Fibroblast of skin of right biceps (primary cell): Measurements from ENCODE around the gene FAM98B.
"Not testable (repeated sequence)": the region's sequence is repeated elsewhere in the genome, so short reads cannot be mapped to it uniquely, and the experiment has no call there.

Experiments
- DNase-seq: peaks from one replicate; pipeline ENCODE4 v3.0.0-alpha.2; 2013

The FAM98B gene

DNA sequence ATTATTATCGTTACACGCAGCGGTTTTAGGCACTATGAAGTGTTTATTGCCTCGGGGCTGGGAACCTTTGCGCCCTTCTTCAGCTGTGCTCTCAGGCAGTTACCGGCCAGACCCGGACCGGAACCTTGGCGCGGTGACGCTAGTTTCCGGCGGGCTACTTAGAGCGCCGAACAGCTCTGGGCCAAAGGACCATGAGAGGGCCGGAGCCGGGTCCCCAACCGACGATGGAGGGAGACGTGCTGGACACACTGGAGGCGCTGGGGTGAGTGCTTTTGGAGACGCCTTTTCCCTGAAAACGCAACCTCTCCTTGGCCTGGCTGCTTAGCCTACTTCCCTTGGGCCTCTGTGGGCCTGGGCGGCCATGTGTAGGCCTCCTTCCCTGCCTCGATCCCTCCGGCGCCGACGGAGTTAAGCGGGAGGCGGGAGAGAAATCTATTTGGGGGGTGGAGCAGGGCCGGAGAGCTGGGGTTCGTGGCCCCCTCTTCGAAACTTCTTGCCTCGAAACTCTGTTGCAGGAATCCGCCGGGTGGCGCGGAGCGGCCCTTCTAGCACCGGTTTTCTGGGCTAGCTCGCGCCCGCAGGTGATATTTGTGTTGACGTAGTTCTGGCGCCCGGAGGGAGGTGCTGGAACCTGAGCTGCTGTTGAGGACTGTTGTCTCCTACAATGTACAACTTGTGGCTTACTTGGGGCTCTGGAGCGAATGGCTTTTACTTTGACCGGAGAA, at the start of gene FAM98B:
FAM98B (plus strand) TSS at position 157 of the 725 bp plus-strand sequence; CDS start at position 192, 35 bp downstream.
- peak; percentile 89 for DNase-seq

DNA sequence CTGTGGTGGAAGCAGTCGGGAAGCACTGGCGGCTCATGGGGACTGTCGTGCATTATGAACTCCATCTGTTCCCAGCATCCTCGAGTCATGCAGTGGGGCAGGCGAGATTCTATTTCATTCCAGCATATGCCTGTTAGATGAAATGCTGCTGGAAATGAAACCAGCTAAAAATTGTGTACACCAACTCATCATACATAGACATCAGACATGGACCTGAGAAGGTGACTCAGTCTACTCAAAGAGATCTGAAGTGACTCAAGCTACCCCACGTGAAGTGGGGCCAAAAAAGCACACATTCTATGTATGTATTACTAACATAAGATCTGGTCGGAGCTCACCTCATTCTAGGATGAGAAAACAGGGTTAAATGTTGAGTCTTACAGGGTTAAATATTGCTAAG, 47.5 kb upstream of the FAM98B start:
- DNase-seq: peak; percentile 57

- DNase-seq: peak; percentile 13
Measured at GRCh38 chr15:38408576-38408975, 45.4 kb upstream of the FAM98B start.

DNA sequence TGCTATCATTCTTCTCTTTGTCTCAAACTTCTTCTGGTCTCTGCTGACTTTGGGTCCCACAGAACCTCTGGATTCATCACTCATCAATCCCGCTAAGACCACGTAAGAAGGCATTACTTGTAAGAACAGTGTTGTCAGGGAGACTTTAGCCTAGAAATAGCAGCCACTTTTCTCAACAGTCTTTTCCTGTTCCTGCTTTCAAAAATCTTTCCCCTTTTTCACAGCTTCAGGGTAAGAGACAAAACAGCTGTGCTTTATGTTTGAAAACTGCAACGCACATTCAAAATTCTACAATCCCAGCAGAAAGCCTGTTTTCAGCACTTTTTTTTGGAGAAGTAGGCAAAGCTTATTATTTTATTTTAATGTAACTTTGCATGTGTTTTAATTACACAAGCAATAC, 42.0 kb upstream of the FAM98B start:
- DNase-seq: no peak

- DNase-seq: no peak
Measured at GRCh38 chr15:38412466-38412865, 41.5 kb upstream of the FAM98B start.

DNA sequence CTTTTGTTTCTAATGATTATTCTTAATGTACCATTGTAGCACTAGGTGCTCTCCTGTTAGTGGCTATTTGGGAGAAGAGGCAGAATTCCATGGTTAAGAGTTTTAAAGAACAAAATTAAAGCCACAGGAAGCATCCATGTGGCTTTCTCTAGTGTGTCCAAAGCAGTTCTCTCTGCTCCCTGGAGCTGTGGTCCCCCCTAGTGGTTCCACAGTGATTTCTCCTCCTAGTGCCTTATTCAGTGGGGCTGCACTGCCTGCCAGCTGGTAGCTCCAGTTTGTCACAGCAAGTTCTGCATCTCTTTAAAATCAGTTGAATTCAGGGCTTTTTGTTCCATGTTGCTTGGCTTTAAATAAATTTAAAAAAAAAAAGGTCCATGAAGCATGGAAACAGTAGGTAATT, 39.6 kb upstream of the FAM98B start:
- peak; percentile 76 for DNase-seq

DNA sequence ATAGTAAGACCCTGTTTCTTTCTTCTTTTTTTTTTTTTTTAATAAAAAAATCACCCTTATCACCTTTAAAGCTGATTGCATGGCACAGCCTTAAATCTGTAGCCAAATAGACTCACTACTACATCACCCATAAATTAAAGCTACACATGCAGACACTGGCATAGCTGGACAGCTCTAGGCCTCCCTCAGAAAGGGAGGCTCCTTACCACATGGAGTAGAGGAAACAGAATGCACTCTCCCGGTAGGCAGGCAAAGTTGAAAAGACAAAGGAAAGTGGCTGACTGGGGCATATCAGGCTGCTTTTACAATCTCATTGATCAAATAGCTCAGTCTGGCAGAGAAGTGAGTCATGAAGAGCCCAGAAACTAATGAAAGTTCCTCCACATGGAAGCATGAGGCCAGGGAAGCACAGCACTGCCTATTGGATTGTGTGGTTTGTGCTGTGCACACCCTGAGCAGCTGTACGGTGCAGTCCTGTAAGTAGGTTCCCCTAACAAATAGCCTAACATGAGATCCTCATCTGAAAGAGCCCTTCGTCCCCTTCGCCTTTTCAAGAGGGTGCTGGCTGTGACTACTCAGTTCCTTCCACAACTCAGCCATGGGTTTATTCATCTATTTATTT, 32.7 kb upstream of the FAM98B start:
- DNase-seq: peak; percentile 10

- DNase-seq: no peak
Measured at GRCh38 chr15:38424101-38424552, 29.8 kb upstream of the FAM98B start.

DNA sequence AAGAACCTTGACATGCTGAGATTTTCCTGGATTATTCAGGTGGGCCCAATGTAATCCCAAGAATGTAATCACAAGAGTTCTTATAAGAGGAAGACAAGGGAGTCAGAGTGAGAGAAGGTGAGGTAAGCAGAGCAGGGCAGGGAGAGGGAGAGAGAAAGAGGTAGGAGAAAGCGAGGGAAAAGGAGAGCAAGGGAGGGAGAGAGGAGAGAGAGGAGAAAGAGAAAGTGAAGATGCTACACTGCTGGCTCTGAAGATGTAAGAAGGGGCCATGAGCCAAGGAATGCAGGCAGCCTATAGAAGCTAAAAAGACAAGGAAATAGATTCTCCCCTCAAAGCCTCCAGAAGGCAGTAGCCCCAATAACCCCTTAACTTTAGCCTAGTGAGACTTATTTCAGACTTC, 28.7 kb upstream of the FAM98B start:
- DNase-seq: no peak

- DNase-seq: no peak
Measured at GRCh38 chr15:38427380-38427779, 26.5 kb upstream of the FAM98B start.

DNA sequence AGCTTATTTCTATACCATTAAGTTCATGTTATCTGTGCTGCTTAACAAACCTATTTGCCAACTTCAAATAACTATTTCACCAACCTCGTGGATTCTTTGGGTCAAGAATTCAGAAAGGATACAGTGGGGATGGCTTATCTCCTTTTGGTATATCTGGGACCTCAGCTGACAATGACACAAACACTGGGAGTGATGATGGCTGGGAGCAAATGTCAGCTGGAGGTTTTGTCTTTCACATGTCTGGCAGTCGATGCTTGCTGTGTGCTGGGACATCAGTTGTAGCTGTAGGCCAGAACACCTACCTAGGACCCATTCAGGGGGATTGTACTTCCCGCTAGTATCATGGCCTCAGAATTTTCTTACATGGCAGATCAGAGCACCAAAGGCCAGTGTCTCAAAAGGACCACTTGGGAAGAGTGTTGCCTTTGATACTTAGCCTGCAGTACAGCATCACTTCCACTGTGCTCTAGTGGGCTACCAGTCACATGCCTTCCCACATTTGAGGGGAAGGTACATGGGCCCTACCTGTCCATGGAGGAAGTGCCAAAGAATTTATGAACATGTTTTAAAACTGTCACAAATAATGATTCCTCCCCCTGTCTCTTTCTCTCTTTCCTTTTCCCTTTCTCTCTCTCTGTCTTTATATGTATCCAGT, 23.7 kb upstream of the FAM98B start:
- DNase-seq: no peak

GRCh38 chr15:38436993-38437392, 16.9 kb upstream of the FAM98B start:
- no peak for DNase-seq

DNA sequence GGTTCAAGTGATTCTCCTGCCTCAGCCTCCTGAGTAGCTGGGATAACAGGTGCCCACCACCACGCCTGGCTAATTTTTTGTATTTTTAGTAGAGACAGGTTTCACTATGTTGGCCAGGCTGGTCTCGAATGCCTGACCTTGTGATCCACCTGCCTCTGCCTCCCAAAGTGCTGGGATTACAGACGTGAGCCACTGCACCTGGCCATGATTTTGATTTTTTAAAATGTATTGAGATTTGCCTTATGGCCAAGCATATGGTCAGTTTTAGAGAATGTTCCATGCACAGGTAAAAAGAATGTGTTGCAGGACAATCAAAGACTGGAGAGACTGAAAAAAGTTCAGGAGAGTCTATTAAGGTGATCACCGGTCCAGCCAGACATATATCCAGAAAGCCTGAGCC, 16.3 kb upstream of the FAM98B start:
- DNase-seq: not testable (repeated sequence)

DNA sequence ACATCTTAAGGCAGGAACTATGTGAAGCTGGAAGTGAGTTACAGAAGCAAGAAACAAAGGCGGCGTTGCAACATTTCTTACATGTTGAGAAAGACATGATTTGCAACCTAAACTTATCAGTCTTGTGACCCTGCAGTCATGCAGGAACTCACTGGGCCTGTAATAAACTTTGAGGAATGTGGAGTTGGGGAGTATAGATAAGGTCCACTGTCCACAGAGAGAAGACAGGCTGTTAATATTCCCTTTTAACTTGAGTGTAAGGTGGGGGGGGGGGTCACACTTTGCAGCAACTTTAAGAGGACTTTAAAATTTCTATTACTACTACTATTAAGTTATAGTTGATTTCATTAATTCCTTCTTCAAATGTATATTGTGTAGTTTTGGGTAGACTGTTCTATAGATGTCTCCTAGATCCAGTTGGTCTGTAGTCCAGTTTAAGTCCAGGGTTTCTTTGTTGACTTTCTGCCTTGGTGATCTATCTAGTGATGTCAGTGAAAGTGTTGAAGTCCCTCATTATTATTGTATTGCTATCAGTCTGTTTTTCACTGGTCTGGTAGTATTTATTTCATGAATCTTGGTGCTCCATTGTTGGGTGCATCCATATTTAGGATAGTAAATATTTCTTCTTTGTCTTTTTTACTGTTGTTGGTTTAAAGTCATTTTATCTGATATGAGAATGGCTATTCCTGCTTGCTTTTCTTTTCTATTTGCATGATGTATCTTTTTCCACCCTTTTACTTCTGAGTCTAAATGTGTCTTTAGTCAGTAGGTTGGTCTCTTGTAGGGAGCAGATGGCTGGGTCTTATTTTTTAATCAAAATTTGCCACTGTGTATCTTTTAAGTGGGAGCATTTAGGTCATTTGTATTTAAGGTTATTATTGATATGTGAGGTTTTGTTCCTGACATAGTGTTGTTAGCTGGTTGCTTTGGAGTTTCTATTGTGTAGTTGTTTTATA, 15.6 kb upstream of the FAM98B start:
- DNase-seq: no peak

GRCh38 chr15:38440353-38441129, 13.4 kb upstream of the FAM98B start:
- DNase-seq: peak; percentile 50

GRCh38 chr15:38441130-38441519, 12.8 kb upstream of the FAM98B start:
- no peak for DNase-seq

GRCh38 chr15:38454696-38455090, 766 bp downstream of the FAM98B start:
- DNase-seq: no peak

DNA sequence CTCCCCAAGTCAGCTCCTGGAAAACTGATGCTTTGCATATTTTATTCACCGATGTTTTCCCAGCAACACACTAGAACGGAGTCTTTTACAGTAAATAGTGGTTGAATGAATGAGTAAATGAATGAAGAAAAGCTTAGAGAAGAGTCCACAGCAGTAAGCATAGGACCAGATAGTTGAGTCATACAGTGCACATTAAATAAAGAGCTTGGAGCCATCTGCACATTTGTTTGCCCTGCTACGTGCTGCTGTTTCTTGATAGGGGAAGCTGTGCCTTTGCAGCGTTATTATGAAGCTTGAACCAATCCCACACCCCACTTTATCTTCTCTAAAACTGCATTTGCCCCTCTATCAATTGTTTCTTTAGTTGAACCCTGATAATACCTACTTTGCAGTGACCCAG, 1.2 kb downstream of the FAM98B start:
- peak; percentile 10 for DNase-seq

GRCh38 chr15:38458646-38459045, 4.7 kb downstream of the FAM98B start:
- no peak for DNase-seq

- no peak for DNase-seq
Measured at GRCh38 chr15:38459480-38459879, 5.6 kb downstream of the FAM98B start.

- DNase-seq: no peak
Measured at GRCh38 chr15:38460543-38460942, 6.6 kb downstream of the FAM98B start.
